SK-N-SH (cell line): ENCODE data around the gene CELF4. TPM values are rescaled to one million over a fixed set of nuclear protein-coding genes. Genes with fewer than 3 reads are reported as not detected.

Experiments used
- CTCF ChIA-PET: fragments of 300-600, 350-600 bp; formaldehyde crosslinking; extraction: SDS; loops from one replicate; lab custom pipeline; 2021; lab: Yijun Ruan, JAX
- POLR2A ChIA-PET: fragments of 350-600 bp; sonication (Branson Sonifier 250); formaldehyde crosslinking; extraction: SDS; loops from one replicate; lab custom pipeline; 2020; ENCODE audit warnings: antibody characterized with exemption, inconsistent platforms; lab: Yijun Ruan, JAX
- DNase-seq: peaks from one replicate; pipeline ENCODE4 v3.0.0; 2012
- H2AFZ ChIP-seq: fragments of 200-600 bp; sonication (generic); 2 replicates; pipeline ENCODE4 v1.8.1; 2016; ENCODE audit warnings: antibody characterized with exemption, mild to moderate bottlenecking, low read depth
- H3F3A ChIP-seq: fragments of 200-600 bp; sonication (generic); replicated peaks from 2 replicates; pipeline ENCODE3; 2016; ENCODE audit warnings: antibody characterized with exemption, mild to moderate bottlenecking; ENCODE audit not compliant: insufficient read depth
- H3K27ac ChIP-seq, 2 experiments: fragments of 200-500 bp in 1 of 2; fragments of 200-600 bp in 1 of 2; sonication (Bioruptor generic) in 1 of 2; sonication (generic), shearing (Covaris generic) in 1 of 2; 2 replicates each; pipeline versions ENCODE4 v1.5.1 to v1.6.1; 2014 to 2016; ENCODE audit warnings: low read depth in 2 of 2, inconsistent platforms in 1 of 2, low read length in 1 of 2, mild to moderate bottlenecking in 1 of 2, mixed read lengths in 1 of 2
- H3K27me3 ChIP-seq: fragments of 200-600 bp; sonication (generic), shearing (Covaris generic); 2 replicates; pipeline ENCODE4 v1.6.1; 2016; ENCODE audit warnings: mixed run types; ENCODE audit not compliant: insufficient read depth
- H3K36me3 ChIP-seq, 2 experiments: fragments of 200-500 bp in 1 of 2; fragments of 200-600 bp in 1 of 2; sonication (Bioruptor generic) in 1 of 2; sonication (generic) in 1 of 2; replicated peaks in 1 of 2; 2 replicates each; pipeline versions ENCODE3 to v1.5.1; 2014 to 2016; ENCODE audit warnings: low read length in 1 of 2, mild to moderate bottlenecking in 1 of 2; ENCODE audit not compliant: insufficient read depth in 2 of 2, control insufficient read depth in 1 of 2
- H3K4me1 ChIP-seq, 2 experiments: fragments of 200-500 bp in 1 of 2; fragments of 200-600 bp in 1 of 2; sonication (Bioruptor generic) in 1 of 2; sonication (generic), shearing (Covaris generic) in 1 of 2; 2 replicates each; pipeline versions ENCODE4 v1.5.1 to v1.6.1; 2014 to 2016; ENCODE audit warnings: low read depth in 1 of 2, low read length in 1 of 2, mixed run types in 1 of 2; ENCODE audit not compliant: insufficient read depth in 2 of 2, control insufficient read depth in 1 of 2
- H3K4me2 ChIP-seq: fragments of 200-600 bp; sonication (generic), shearing (Covaris generic); 2 replicates; pipeline ENCODE4 v1.6.1; 2017; ENCODE audit warnings: mixed run types
- H3K4me3 ChIP-seq, 2 experiments: fragments of 200-500 bp in 1 of 2; fragments of 200-600 bp in 1 of 2; sonication (Bioruptor generic) in 1 of 2; sonication (generic), shearing (Covaris generic) in 1 of 2; 2 replicates each; pipeline versions ENCODE4 v1.5.1 to v1.8.1; 2014 to 2016; ENCODE audit warnings: low read depth in 2 of 2, inconsistent platforms in 1 of 2, low read length in 1 of 2, mild to moderate bottlenecking in 1 of 2, mixed read lengths in 1 of 2, moderate library complexity in 1 of 2
- H3K79me2 ChIP-seq: fragments of 200-600 bp; sonication (generic); 2 replicates; pipeline ENCODE4 v1.8.1; 2017; ENCODE audit warnings: mild to moderate bottlenecking; ENCODE audit not compliant: insufficient read depth
- H3K9ac ChIP-seq: fragments of 200-600 bp; sonication (generic); 2 replicates; pipeline ENCODE4 v1.6.1; 2017; ENCODE audit warnings: mixed run types
- H3K9me2 ChIP-seq: fragments of 200-600 bp; sonication (generic); 2 replicates; pipeline ENCODE4 v1.6.1; 2017; ENCODE audit warnings: mixed run types
- H3K9me3 ChIP-seq: fragments of 200-600 bp; sonication (generic); 2 replicates; pipeline ENCODE4 v1.6.1; 2017; ENCODE audit warnings: mixed run types, mild to moderate bottlenecking, moderate library complexity
- H4K20me1 ChIP-seq: fragments of 200-600 bp; sonication (generic); 2 replicates; pipeline ENCODE4 v1.6.1; 2017; ENCODE audit warnings: mild to moderate bottlenecking, mixed run types; ENCODE audit not compliant: insufficient read depth
- CTCF ChIP-seq: fragments of 200-600 bp; sonication (generic); IDR thresholded peaks from 2 replicates; pipeline ENCODE4 v1.6.1; 2017; ENCODE audit warnings: antibody characterized with exemption, mild to moderate bottlenecking, moderate library complexity
- FOXM1 ChIP-seq: IDR thresholded peaks from 2 replicates; pipeline ENCODE4 v1.4.0; 2012; ENCODE audit warnings: low read depth, mild to moderate bottlenecking
- GABPA ChIP-seq: IDR thresholded peaks from 2 replicates; pipeline ENCODE4 v1.4.0; 2012; ENCODE audit warnings: low read depth, mild to moderate bottlenecking
- JUND ChIP-seq: IDR thresholded peaks from 2 replicates; pipeline ENCODE4 v1.4.0; 2012
- MAX ChIP-seq: IDR thresholded peaks from 2 replicates; pipeline ENCODE4 v1.4.0; 2012; ENCODE audit warnings: low read depth
- MXI1 ChIP-seq: IDR thresholded peaks from 2 replicates; pipeline ENCODE4 v1.6.1; 2012; ENCODE audit warnings: mild to moderate bottlenecking, low read depth, low read length, improper control_type of control experiment
- NFIC ChIP-seq: IDR thresholded peaks from 2 replicates; pipeline ENCODE4 v1.4.0; 2012; ENCODE audit warnings: borderline replicate concordance
- NRF1 ChIP-seq: IDR thresholded peaks from 2 replicates; pipeline ENCODE4 v1.6.1; 2012; ENCODE audit warnings: low read depth, mild to moderate bottlenecking, low read length
- PBX3 ChIP-seq: IDR thresholded peaks from 2 replicates; pipeline ENCODE4; 2012
- RAD21 ChIP-seq: IDR thresholded peaks from 2 replicates; pipeline ENCODE4 v1.6.1; 2012; ENCODE audit warnings: mild to moderate bottlenecking, low read length
- RFX5 ChIP-seq: IDR thresholded peaks from 2 replicates; pipeline ENCODE4 v1.6.1; 2012; ENCODE audit warnings: mild to moderate bottlenecking, improper control_type of control experiment, low read length
- RXRA ChIP-seq: IDR thresholded peaks from 2 replicates; pipeline ENCODE4 v1.4.0; 2012; ENCODE audit warnings: low read depth, mild to moderate bottlenecking, borderline replicate concordance
- SIN3A ChIP-seq: IDR thresholded peaks from 2 replicates; pipeline ENCODE4 v1.6.1; 2012; ENCODE audit warnings: low read depth, mild to moderate bottlenecking, low read length, moderate library complexity, borderline replicate concordance
- TAF1 ChIP-seq: IDR thresholded peaks from 2 replicates; pipeline ENCODE4 v1.6.1; 2012; ENCODE audit warnings: low read depth, mild to moderate bottlenecking, low read length, moderate library complexity, borderline replicate concordance
- USF2 ChIP-seq: fragments of 150-350 bp; IDR thresholded peaks from 2 replicates; pipeline ENCODE4 v1.6.1; 2017; ENCODE audit warnings: antibody characterized with exemption, low read length, low read depth, borderline replicate concordance
- ZBTB33 ChIP-seq: IDR thresholded peaks from 2 replicates; pipeline ENCODE4 v1.4.0; 2012; ENCODE audit warnings: low read depth, borderline replicate concordance
- WGBS: methylation state at CpG from one replicate; pipeline ENCODE4 v1.1.6; 2017; ENCODE audit warnings: low lambda C conversion rate; 5-methylcytosine and 5-hydroxymethylcytosine counted together
- polyA plus RNA-seq, 3 experiments: library from polyadenylated mRNA; depleted of rRNA; stranded (reverse); fragments of >200 nt; gene quantifications; 2 replicates each; pipeline ENCODE4 v1.2.3, GENCODE V29; 2012

Gene CELF4
- polyA plus RNA-seq, 1 of the 3 experiments (the other 2 are of a cell fraction), result 0.26 TPM

- Histone ChIP-seq H3K27ac (no peak overlapping the region), H3K9me2 (no peaks in the 10 kb centered on the region), H3K4me2 (no peak overlapping the region), H3K4me1 (peaks cover 0 to 10% of the 10 kb centered on the region in 2 experiments; a peak in 1 of 4 replicates), H4K20me1 (no peaks in the 10 kb centered on the region), H3K9ac (no peak overlapping the region), H3F3A (no peaks in the 10 kb centered on the region), H3K36me3 (no peaks in the 10 kb centered on the region), H3K9me3 (no peaks in the 10 kb centered on the region), H3K27me3 (no peaks in the 10 kb centered on the region; the same call in 1 of the 2 replicates), H3K79me2 (no peaks in the 10 kb centered on the region), H2AFZ (no peak overlapping the region), H3K4me3 (no peak overlapping the region)
- POLR2A ChIA-PET, result no interaction called here
- CTCF ChIA-PET, result interaction anchor here (0.8 to 2.5 kb wide), 3 partner anchors 32 to 347 kb away, joined by 3 to 10 read pairs (median 3); no protein-coding TSS in a partner anchor
- WGBS, result 59% methylated on average over 6 of the region's 6 CpGs
- no peak for DNase-seq
- TF ChIP-seq USF2, result no peak
- TF ChIP-seq RAD21, result no peak
- no peak for TF ChIP-seq FOXM1
- TF ChIP-seq TAF1, result no peak
These were observed 276.2 kb downstream of the CELF4 start for GRCh38 chr18:37289423-37289822.

GRCh38 chr18:37287601-37288000 lies 278.0 kb downstream of the CELF4 start:
- no peaks in the 10 kb centered on the region for H3F3A ChIP-seq
- H3K27ac ChIP-seq, result no peak overlapping the region
- H2AFZ ChIP-seq, result no peak overlapping the region
- H3K4me1 ChIP-seq, result peaks cover 0 to 10% of the 10 kb centered on the region in 2 experiments; a peak in 1 of 4 replicates
- no peak overlapping the region for H3K4me2 ChIP-seq
- H3K4me3 ChIP-seq, result no peak overlapping the region
- H3K9me2 ChIP-seq, result no peaks in the 10 kb centered on the region
- 19% methylated on average over 1 of the region's 1 CpG for WGBS
- no peaks in the 10 kb centered on the region for H3K79me2 ChIP-seq
- no peaks in the 10 kb centered on the region for H3K27me3 ChIP-seq
- CTCF ChIA-PET, result no interaction called here
- TF ChIP-seq RXRA, result no peak
- no peaks in the 10 kb centered on the region for H4K20me1 ChIP-seq
- H3K36me3 ChIP-seq, result no peaks in the 10 kb centered on the region
- no peak for DNase-seq
- no peaks in the 10 kb centered on the region for H3K9me3 ChIP-seq
- no peak overlapping the region for H3K9ac ChIP-seq
- POLR2A ChIA-PET, result no interaction called here

- Histone ChIP-seq H3K9me3 (no peaks in the 10 kb centered on the region), H3K9me2 (no peaks in the 10 kb centered on the region), H3K4me3 (no peak overlapping the region), H3K4me2 (no peak overlapping the region), H4K20me1 (no peaks in the 10 kb centered on the region), H2AFZ (no peak overlapping the region), H3K27me3 (no peaks in the 10 kb centered on the region), H3K27ac (no peak overlapping the region), H3F3A (no peaks in the 10 kb centered on the region), H3K36me3 (no peaks in the 10 kb centered on the region), H3K79me2 (no peaks in the 10 kb centered on the region), H3K9ac (no peak overlapping the region), H3K4me1 (peaks cover 0 to 10% of the 10 kb centered on the region in 2 experiments; a peak in 1 of 4 replicates)
- TF ChIP-seq SIN3A, result no peak
- TF ChIP-seq JUND, result no peak
- TF ChIP-seq MAX, result no peak
- no peak for TF ChIP-seq NFIC
- TF ChIP-seq RFX5, result no peak
- TF ChIP-seq ZBTB33, result no peak
- no peak for TF ChIP-seq GABPA
- TF ChIP-seq CTCF, result no peak
- TF ChIP-seq PBX3, result no peak
- no peak for TF ChIP-seq MXI1
- TF ChIP-seq TAF1, result no peak
- no peak for TF ChIP-seq NRF1
- POLR2A ChIA-PET, result no interaction called here
- WGBS, result 52% methylated on average over 7 of the region's 9 CpGs
- CTCF ChIA-PET, result no interaction called here
- no peak for DNase-seq
These were observed 278.8 kb downstream of the CELF4 start for GRCh38 chr18:37286801-37287200.
